Naive thymus-derived CD4-positive, alpha-beta T cell (primary cell): ENCODE measurements around the gene DGKZ. TPM values are rescaled to one million over a fixed set of nuclear protein-coding genes. Genes with fewer than 3 reads are reported as not detected.

Experiments
- ATAC-seq: fragments of 150-1000 bp; cut with Tn5 transposase; 2 replicates; pipeline ENCODE4 v1.10.0; 2021; ENCODE audit warnings: mild to moderate bottlenecking, moderate library complexity
- CTCF ChIA-PET: fragments of 350-600 bp; sonication (Branson Sonifier 250); formaldehyde crosslinking; loops from one replicate; lab custom pipeline; 2021; ENCODE audit warnings: antibody characterized with exemption; lab: Charles Lee
- POLR2A ChIA-PET: fragments of 350-600 bp; sonication (Branson Sonifier 250); formaldehyde crosslinking; loops from one replicate; lab custom pipeline; 2021; ENCODE audit warnings: antibody characterized with exemption, inconsistent platforms; lab: Charles Lee
- DNase-seq, 9 donors: peaks; one replicate each; pipeline versions ENCODE4 v3.0.0 to v3.0.0-alpha.2; 2020 to 2022; ENCODE audit warnings: mixed read lengths in 1 of 9
- H3K27ac ChIP-seq: one replicate; pipeline ENCODE4 v1.7.0; 2013; ENCODE audit warnings: mild to moderate bottlenecking, low read depth, low read length, moderate library complexity
- H3K27me3 ChIP-seq, 2 donors: one replicate each; pipeline ENCODE4 v1.7.0; 2013; ENCODE audit warnings: low read length in 2 of 2, mild to moderate bottlenecking in 2 of 2, moderate library complexity in 2 of 2; ENCODE audit not compliant: control insufficient read depth in 2 of 2, insufficient read depth in 2 of 2
- H3K36me3 ChIP-seq, 3 experiments: 1 replicate in 2 of 3; 2 replicates in 1 of 3; pipeline ENCODE4 v1.7.0; 2013; ENCODE audit warnings: low read length in 3 of 3, mild to moderate bottlenecking in 3 of 3, moderate library complexity in 1 of 3; ENCODE audit not compliant: insufficient read depth in 3 of 3, control insufficient read depth in 2 of 3
- H3K4me1 ChIP-seq, 2 donors: one replicate each; pipeline ENCODE4 v1.7.0; 2013; ENCODE audit warnings: low read length in 2 of 2, mild to moderate bottlenecking in 2 of 2, moderate library complexity in 1 of 2; ENCODE audit not compliant: control insufficient read depth in 2 of 2, insufficient read depth in 2 of 2
- H3K4me3 ChIP-seq: 2 replicates; pipeline ENCODE4 v1.7.0; 2013; ENCODE audit warnings: mild to moderate bottlenecking, low read length
- H3K9me3 ChIP-seq, 3 experiments: 1 replicate in 2 of 3; 2 replicates in 1 of 3; pipeline ENCODE4 v1.7.0; 2013; ENCODE audit warnings: low read length in 3 of 3; ENCODE audit not compliant: control insufficient read depth in 2 of 3
- H3K27ac Mint-ChIP-seq, 9 donors: one replicate each; pipeline ENCODE4 v1.8.0; 2020 to 2022; ENCODE audit warnings: mixed read lengths in 9 of 9, mild to moderate bottlenecking in 8 of 9, moderate library complexity in 5 of 9, inconsistent platforms in 2 of 9
- H3K27me3 Mint-ChIP-seq, 5 donors: one replicate each; pipeline ENCODE4 v1.8.0; 2021 to 2022; ENCODE audit warnings: mixed read lengths in 5 of 5, mild to moderate bottlenecking in 1 of 5
- H3K36me3 Mint-ChIP-seq, 5 donors: one replicate each; pipeline ENCODE4 v1.8.0; 2020 to 2022; ENCODE audit warnings: mixed read lengths in 5 of 5, mild to moderate bottlenecking in 3 of 5, inconsistent platforms in 1 of 5
- H3K4me1 Mint-ChIP-seq, 7 donors: one replicate each; pipeline ENCODE4 v1.8.0; 2020 to 2022; ENCODE audit warnings: mixed read lengths in 7 of 7, mild to moderate bottlenecking in 3 of 7, inconsistent platforms in 1 of 7
- H3K4me3 Mint-ChIP-seq, 10 donors: one replicate each; pipeline ENCODE4 v1.8.0; 2020 to 2022; ENCODE audit warnings: mild to moderate bottlenecking in 10 of 10, mixed read lengths in 10 of 10, moderate library complexity in 6 of 10, inconsistent platforms in 2 of 10
- H3K9me3 Mint-ChIP-seq, 11 donors: one replicate each; pipeline ENCODE4 v1.8.0; 2020 to 2022; ENCODE audit warnings: mixed read lengths in 11 of 11, mild to moderate bottlenecking in 4 of 11, inconsistent platforms in 1 of 11, moderate library complexity in 1 of 11
- intact Hi-C, 2 donors: fragments of 100-400 bp; cut with micrococcal nuclease; formaldehyde crosslinking; loops; one replicate each; pipeline ENCODE4 v1.15.1; 2023
- polyA plus RNA-seq, 2 donors: library from polyadenylated mRNA; unstranded; fragments of 300-500 nt; fragmentation: Illumina TruSeq; gene quantifications; one replicate each; pipeline ENCODE4 v1.2.3, GENCODE V29; 2021
- total RNA-seq, 6 experiments: library from RNA in 5 of 6; stranded (reverse) in 5 of 6; gene quantifications; 1 replicate in 5 of 6; 2 replicates in 1 of 6; pipeline ENCODE4 v1.2.3 and lab custom pipeline; 2021 to 2026

The DGKZ gene
- total and polyA plus RNA-seq, 7 experiments from 2014 or later = 41.5 to 291 (median 261) TPM

GRCh38 chr11:46351148-46351547 is 3.9 kb downstream of the DGKZ start:
- Mint-ChIP-seq H3K27me3 (no peaks in the 10 kb centered on the region), H3K4me3 (peak overlapping the region; percentile 81 to 97 (median 86)), H3K27ac (peak overlapping the region; percentile 66 to 98 (median 91)), H3K9me3 (peaks cover 0 to 9% (median 0%) of the 10 kb centered on the region in 11 donors), H3K36me3 (peaks cover 0 to 19% (median 1%) of the 10 kb centered on the region in 5 donors), H3K4me1 (peaks cover 59 to 80% (median 70%) of the 10 kb centered on the region in 7 donors)
- Histone ChIP-seq H3K4me1 (peaks cover 64 to 68% of the 10 kb centered on the region in 2 donors), H3K27me3 (no peaks in the 10 kb centered on the region), H3K4me3 (peak overlapping the region; percentile 59), H3K27ac (peak overlapping the region; percentile 74), H3K36me3 (peaks cover 0 to 17% (median 4%) of the 10 kb centered on the region in 3 experiments), H3K9me3 (no peaks in the 10 kb centered on the region)
- POLR2A ChIA-PET = interaction anchor here (0.6 to 17.3 kb wide), 8 partner anchors 12 to 556 kb away, joined by 3 to 444 read pairs (median 4); no protein-coding TSS in a partner anchor
- CTCF ChIA-PET = interaction anchor here (0.7 to 16.7 kb wide), 11 partner anchors 9 to 112 kb away, joined by 3 to 302 read pairs (median 13); no protein-coding TSS in a partner anchor
- no peak for ATAC-seq
- intact Hi-C loops = no loop called here
- DNase-seq = no peak

DNA sequence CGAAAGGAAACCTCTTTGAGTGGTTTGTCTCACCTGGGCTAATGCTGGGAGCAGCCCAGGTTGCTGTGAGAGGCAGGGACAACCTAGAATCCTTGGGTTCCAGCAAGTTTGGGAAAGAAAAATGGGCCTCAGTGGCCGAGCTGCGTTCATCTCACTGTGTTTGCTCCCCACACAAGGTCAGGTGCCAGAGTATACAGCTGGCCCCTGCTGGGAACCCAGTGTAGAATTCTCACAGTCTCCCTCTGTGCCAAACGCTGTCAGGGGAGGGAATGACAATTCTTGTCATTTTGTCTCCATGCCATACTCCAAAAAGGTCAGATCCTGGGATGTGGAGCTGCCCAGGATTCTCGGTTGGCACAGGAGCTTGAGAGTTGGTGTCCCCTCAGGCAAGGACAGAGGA is 4.3 kb downstream of the DGKZ start:
- DNase-seq (no peak), ATAC-seq (no peak)
- H3K4me3 ChIP-seq = peak overlapping the region; percentile 59
- peaks cover 0 to 7% (median 0%) of the 10 kb centered on the region in 11 donors for H3K9me3 Mint-ChIP-seq
- H3K9me3 ChIP-seq = no peaks in the 10 kb centered on the region
- ChIA-PET POLR2A (interaction anchor here (0.6 to 17.3 kb wide), 8 partner anchors 12 to 427 kb away, joined by 3 to 444 read pairs (median 4); no protein-coding TSS in a partner anchor), CTCF (interaction anchor here (0.7 to 16.7 kb wide), 12 partner anchors 9 to 113 kb away, joined by 3 to 302 read pairs (median 10); no protein-coding TSS in a partner anchor)
- H3K4me1 Mint-ChIP-seq = peaks cover 59 to 80% (median 70%) of the 10 kb centered on the region in 7 donors
- H3K36me3 ChIP-seq = peaks cover 0 to 21% (median 4%) of the 10 kb centered on the region in 3 experiments
- no peaks in the 10 kb centered on the region for H3K27me3 Mint-ChIP-seq
- H3K27ac ChIP-seq = peak overlapping the region; percentile 74
- H3K36me3 Mint-ChIP-seq = peaks cover 0 to 19% (median 6%) of the 10 kb centered on the region in 5 donors
- H3K27me3 ChIP-seq = no peaks in the 10 kb centered on the region
- H3K4me1 ChIP-seq = peaks cover 63 to 65% of the 10 kb centered on the region in 2 donors
- peak overlapping the region; percentile 66 to 98 (median 91) for H3K27ac Mint-ChIP-seq
- H3K4me3 Mint-ChIP-seq = peak overlapping the region; percentile 81 to 97 (median 86)
- intact Hi-C loops = loop anchor here (1.0 to 2.0 kb wide), 5 partner anchors 10 to 187 kb away; no protein-coding TSS in a partner anchor

- ChIA-PET POLR2A (interaction anchor here (0.7 to 17.3 kb wide), 8 partner anchors 8 to 179 kb away, joined by 3 to 444 read pairs (median 5); no protein-coding TSS in a partner anchor), CTCF (interaction anchor here (0.9 to 16.7 kb wide), 14 partner anchors 10 to 113 kb away, joined by 3 to 302 read pairs (median 6); no protein-coding TSS in a partner anchor)
- H3K9me3 Mint-ChIP-seq = peaks cover 0 to 5% (median 0%) of the 10 kb centered on the region in 11 donors
- peak overlapping the region; percentile 59 for H3K4me3 ChIP-seq
- H3K36me3 ChIP-seq = peaks cover 0 to 28% (median 4%) of the 10 kb centered on the region in 3 experiments
- DNase-seq = peak; percentile 66 to 83 (median 77)
- H3K27me3 Mint-ChIP-seq = no peaks in the 10 kb centered on the region
- H3K27ac Mint-ChIP-seq = peak overlapping the region; percentile 66 to 97 (median 91)
- ATAC-seq = peak; percentile 68
- H3K9me3 ChIP-seq = no peaks in the 10 kb centered on the region
- H3K4me1 Mint-ChIP-seq = peaks cover 59 to 82% (median 72%) of the 10 kb centered on the region in 7 donors
- H3K27ac ChIP-seq = peak overlapping the region; percentile 74
- peaks cover 0 to 19% (median 10%) of the 10 kb centered on the region in 5 donors for H3K36me3 Mint-ChIP-seq
- peak overlapping the region; percentile 81 to 97 (median 86) for H3K4me3 Mint-ChIP-seq
- H3K27me3 ChIP-seq = no peaks in the 10 kb centered on the region
- intact Hi-C loops = loop anchor here (1.0 to 2.0 kb wide), 5 partner anchors 9 to 187 kb away; no protein-coding TSS in a partner anchor
- peaks cover 60 to 69% of the 10 kb centered on the region in 2 donors for H3K4me1 ChIP-seq
Observed at GRCh38 chr11:46352063-46352841, 5.0 kb downstream of the DGKZ start.

DNA sequence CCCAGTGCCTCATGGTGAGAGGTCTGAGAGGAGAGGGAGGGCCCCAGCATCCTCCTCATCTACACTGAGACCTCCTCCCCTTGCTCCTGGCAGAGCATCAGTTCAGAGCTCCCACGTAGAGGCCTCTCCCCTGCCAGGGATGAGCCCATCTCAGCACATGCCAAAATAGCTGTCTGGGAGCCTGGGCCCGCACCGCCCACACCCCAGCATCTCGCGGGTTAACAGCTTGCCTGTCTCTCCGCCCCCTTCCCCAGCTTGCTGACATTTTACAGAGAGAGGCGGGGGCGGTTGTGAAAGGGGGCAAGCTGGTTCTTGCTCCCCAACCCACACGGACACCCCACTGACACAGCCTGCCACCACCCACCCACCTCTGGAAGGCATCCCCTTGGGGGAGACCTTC is 6.4 kb downstream of the DGKZ start:
- Histone ChIP-seq H3K4me3 (peak overlapping the region; percentile 59), H3K27me3 (no peaks in the 10 kb centered on the region), H3K27ac (peak overlapping the region; percentile 74), H3K9me3 (no peaks in the 10 kb centered on the region), H3K4me1 (peaks cover 60 to 75% of the 10 kb centered on the region in 2 donors), H3K36me3 (peaks cover 0 to 27% (median 4%) of the 10 kb centered on the region in 3 experiments)
- H3K9me3 Mint-ChIP-seq = peaks cover 0 to 5% (median 0%) of the 10 kb centered on the region in 11 donors
- H3K27ac Mint-ChIP-seq = peak overlapping the region; percentile 58 to 97 (median 91)
- peak overlapping the region; percentile 81 to 97 (median 86) for H3K4me3 Mint-ChIP-seq
- intact Hi-C loops = loop anchor here in 1 of 2 donors (2.0 kb wide), 2 partner anchors 175 to 185 kb away; no protein-coding TSS in a partner anchor
- H3K4me1 Mint-ChIP-seq = peaks cover 66 to 96% (median 81%) of the 10 kb centered on the region in 7 donors
- ATAC-seq = no peak
- no peaks in the 10 kb centered on the region for H3K27me3 Mint-ChIP-seq
- DNase-seq = peak in 2 of 9 donors; percentile 50 to 68
- CTCF ChIA-PET = interaction anchor here (0.7 to 16.7 kb wide), 5 partner anchors 10 to 134 kb away, joined by 3 to 302 read pairs (median 29); no protein-coding TSS in a partner anchor
- H3K36me3 Mint-ChIP-seq = peaks cover 0 to 14% (median 10%) of the 10 kb centered on the region in 5 donors
- POLR2A ChIA-PET = interaction anchor here (0.9 to 17.3 kb wide), 4 partner anchors 10 to 22 kb away, joined by 3 to 444 read pairs (median 117); no protein-coding TSS in a partner anchor

DNA sequence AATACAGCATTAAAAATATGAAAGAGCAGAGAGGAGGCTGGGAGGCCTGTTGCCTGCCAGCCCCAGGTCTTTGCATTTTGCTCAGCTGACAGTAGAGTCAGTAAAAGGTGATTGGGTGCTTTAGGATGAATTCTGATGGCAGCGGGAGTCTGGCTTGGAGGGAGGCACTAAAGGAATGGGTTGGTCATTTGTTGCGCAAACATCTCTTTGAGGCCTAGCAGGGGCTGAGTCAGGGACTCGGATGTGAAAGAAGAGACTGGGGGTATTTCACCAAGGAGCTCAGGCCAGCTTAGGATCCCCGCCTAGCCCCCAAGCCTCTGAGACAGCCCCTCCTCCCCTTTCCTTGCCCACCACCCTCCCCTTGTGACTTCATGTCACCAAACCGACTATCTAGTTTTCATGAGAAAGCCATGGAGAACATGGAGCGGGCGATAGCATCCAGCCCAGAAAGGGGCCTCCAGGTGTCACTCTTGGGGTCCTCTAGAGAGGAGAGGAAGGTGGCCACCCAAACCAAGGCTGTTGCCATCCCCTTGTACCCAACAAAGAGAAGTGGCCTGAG is 9.7 kb downstream of the DGKZ start:
- peak overlapping the region; percentile 35 to 97 (median 89) for H3K27ac Mint-ChIP-seq
- no peaks in the 10 kb centered on the region for H3K27me3 Mint-ChIP-seq
- Histone ChIP-seq H3K4me3 (no peak overlapping the region), H3K4me1 (peaks cover 50 to 56% of the 10 kb centered on the region in 2 donors), H3K36me3 (peaks cover 0 to 19% (median 0%) of the 10 kb centered on the region in 3 experiments), H3K9me3 (no peaks in the 10 kb centered on the region), H3K27me3 (no peaks in the 10 kb centered on the region), H3K27ac (peak overlapping the region; percentile 58)
- ChIA-PET POLR2A (interaction anchor here (0.9 to 1.9 kb wide), 2 partner anchors 9 to 13 kb away, joined by 3 to 4 read pairs; no protein-coding TSS in a partner anchor), CTCF (interaction anchor here (2.5 to 16.7 kb wide), 3 partner anchors 7 to 28 kb away, joined by 6 to 302 read pairs (median 302); partner anchors contain the start of gene DGKZ)
- H3K4me3 Mint-ChIP-seq = peak overlapping the region in 8 of 10 donors; percentile 19 to 56 (median 34)
- peaks cover 0 to 10% (median 4%) of the 10 kb centered on the region in 5 donors for H3K36me3 Mint-ChIP-seq
- intact Hi-C loops = no loop called here
- ATAC-seq = no peak
- H3K9me3 Mint-ChIP-seq = peaks cover 0 to 2% (median 0%) of the 10 kb centered on the region in 11 donors
- no peak for DNase-seq
- peaks cover 47 to 87% (median 67%) of the 10 kb centered on the region in 7 donors for H3K4me1 Mint-ChIP-seq
